GM18861 (cell line): ENCODE data around the gene UNC45A.
"Not testable (repeated sequence)": the region's sequence is repeated elsewhere in the genome, so short reads cannot be mapped to it uniquely, and the experiment has no call there.

Experiments used
- ATAC-seq: cut with Tn5 transposase; IDR thresholded peaks from one replicate; pipeline ENCODE4 v1.9.1; 2021; ENCODE audit not compliant: unreplicated experiment

Gene UNC45A

GRCh38 chr15:90915808-90916440 is 19.2 kb upstream of the UNC45A start:
- no peak for ATAC-seq

DNA sequence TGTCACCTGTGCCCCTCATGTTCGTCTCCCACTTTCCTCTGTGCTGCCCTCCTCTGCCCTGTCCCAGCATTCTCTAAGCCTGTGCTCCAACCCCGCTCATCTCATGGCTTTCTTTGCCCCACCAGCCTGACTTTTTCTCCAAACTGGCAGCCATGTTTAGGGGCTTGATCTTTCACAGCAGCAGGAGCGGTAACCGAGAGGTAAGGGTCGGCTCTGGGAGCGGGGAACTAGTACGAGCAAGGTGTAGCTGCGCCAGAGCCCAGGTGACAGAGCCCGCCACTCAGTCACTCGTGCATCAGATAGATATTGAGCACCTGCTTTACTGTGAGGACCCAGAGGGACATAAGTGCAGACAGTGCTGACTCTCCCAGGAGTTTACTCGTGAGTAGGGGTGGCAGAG is 18.6 kb upstream of the UNC45A start:
- no peak for ATAC-seq

- ATAC-seq: no peak
Observed at GRCh38 chr15:90917569-90917968, 17.5 kb upstream of the UNC45A start.

GRCh38 chr15:90918034-90918788 is 16.9 kb upstream of the UNC45A start:
- ATAC-seq: no peak

DNA sequence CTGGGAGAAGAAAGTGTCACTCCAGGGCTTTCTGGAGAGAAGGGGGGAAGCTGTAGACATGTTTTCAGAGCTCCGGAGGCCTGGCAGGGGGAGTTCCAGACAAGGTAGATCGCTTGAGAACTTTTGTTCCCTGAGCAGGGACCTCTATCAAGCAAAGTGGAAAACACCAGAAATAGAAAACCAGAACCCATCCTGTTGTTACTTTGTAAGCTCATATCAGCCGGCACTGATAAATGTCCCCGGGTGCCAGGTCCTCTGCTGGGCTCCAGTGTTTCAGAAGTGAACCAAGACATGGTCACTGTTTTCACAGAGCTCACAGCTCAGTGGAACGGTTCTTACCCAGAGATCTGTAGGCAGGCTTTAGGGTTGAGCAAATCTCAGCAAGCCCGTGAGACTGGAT is 16.2 kb upstream of the UNC45A start:
- no peak for ATAC-seq

GRCh38 chr15:90921887-90922286 is 13.2 kb upstream of the UNC45A start:
- no peak for ATAC-seq

- ATAC-seq: peak; percentile 67
Observed at GRCh38 chr15:90922712-90923322, 12.3 kb upstream of the UNC45A start.

GRCh38 chr15:90924375-90924774 is 10.7 kb upstream of the UNC45A start:
- peak; percentile 56 for ATAC-seq

DNA sequence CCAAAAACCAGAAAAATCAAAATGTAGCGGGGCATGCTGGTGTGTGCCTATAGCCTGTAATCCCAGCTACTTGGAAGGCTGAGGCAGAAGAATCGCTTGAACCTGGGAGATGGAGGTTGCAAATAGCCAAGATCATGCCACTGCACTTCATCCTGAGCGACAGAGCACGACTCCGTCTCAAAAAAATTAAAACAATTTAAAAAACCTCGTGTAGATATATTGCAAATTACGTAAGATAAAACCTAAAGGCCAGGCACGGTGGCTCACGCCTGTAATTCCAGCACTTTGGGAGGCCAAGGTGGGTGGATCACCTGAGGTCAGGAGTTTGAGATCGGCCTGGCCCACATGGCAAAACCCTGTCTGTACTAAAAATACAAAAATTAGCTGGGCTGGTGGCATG is 8.3 kb upstream of the UNC45A start:
- ATAC-seq: not testable (repeated sequence)

- not testable (repeated sequence) for ATAC-seq
Observed at GRCh38 chr15:90928106-90928505, 7.0 kb upstream of the UNC45A start.

DNA sequence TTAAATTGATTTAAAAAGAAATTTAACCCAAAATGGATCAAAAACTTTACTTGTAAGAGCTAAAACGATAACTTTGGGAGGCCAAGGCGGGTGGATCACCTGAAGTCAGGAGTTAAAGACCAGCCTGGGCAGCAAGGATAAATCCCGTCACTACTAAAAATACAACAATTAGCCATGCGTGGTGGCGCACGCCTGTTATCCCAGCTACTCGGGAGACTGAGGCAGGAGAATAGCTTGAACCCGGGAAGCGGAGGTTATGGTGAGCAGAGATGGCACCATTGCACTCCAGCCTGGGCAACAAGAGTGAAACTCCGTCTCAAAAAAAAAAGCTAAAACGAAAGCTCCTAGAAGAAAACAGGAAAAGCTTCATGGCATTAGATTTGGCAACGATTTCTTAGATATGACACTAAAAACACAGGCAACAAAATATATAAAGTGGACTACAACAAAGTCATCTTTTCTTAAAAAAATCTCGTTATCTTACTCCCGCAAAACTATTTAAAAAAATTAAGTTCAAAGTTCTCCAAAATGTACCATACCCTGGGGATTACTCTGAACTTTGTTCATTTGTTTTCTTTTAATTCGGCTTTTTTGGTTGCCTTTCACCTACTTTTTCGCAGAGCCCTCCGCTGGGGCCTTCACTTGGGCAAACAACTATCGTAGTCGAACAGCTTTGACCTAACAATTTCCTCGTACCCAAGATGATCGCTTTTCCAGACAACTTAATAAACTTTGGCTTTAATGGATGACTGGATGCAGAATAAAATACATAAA is 5.7 kb upstream of the UNC45A start:
- ATAC-seq: no peak

DNA sequence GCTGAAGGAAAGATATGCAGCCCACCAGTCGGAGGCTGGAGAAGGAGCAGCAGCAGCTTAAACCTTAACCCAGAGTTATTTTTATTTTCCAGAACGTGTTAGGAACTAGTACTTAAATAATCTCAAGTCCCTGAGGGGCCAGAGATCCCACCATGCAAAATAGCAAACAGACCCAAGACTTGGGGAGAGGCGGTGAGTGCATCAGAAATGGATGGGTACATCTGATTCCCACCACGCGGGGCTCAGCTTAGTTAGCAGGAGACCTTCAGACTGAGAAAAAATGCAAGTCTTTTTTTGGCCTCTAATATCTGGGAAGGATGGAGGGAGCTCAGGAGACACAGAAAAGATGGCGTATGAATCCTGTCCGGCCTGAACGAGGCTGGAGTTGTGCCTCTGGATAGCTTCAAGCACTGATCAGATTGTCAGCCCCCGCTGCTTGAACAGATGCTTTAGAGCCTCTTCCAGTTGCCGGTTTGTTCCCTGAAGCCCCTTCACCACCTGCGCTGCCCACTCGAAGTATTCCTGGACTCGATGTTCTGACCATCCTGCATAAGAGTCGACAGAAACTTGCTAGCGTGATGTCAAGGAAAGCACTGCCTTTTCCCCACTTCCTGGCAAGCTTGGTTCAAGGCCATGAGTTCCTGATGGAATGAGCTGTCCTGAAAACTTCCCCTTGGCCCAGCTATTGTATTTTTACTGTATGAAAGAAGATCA is 4.1 kb upstream of the UNC45A start:
- ATAC-seq: no peak

- no peak for ATAC-seq
Observed at GRCh38 chr15:90931575-90931827, 3.6 kb upstream of the UNC45A start.

DNA sequence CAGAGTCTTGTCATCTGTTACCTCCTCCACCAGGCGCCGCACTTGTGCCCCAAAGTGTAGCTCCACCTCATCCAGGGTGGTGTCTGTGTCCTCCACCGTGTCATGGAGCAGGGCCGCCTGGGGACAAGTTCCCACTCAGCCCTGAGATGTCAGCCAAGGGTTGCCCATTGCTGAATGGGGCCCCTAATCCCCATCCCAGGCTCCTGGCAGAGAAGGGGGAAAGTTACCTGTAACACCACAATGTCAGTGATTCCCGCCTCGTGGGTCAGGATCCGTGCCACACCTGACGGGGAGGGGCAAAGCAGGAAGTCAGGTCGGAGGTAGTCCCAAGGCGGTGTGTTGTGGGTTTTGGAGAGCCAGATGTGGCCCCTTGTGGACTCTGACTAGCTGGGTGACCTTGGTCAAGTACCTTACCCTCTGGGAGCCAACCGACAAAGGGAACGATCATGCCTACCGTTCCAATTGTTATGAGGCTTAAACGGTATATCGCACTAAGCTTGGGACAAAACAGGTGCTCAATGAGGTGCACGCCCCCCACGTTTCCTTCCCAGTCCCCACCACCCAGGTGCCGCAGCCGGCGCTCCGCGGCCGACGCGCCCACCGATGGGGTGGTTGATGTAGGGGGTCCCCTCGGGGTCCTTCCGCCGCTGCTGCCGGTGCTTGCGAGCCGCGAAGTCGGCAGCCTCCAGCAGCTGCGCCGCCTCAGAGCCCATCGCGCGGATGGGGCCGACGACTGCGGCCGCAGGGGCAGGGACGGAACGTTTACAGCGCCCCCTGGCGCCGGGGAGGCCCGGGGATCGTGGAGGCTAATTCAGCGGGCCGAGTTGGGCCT is 3.0 kb upstream of the UNC45A start, which contains the start of gene HDDC3:
HDDC3 (minus strand) TSS at position 722 of the 832 bp plus-strand sequence; CDS start at position 713, 9 bp downstream.
- peak; percentile 49 for ATAC-seq

DNA sequence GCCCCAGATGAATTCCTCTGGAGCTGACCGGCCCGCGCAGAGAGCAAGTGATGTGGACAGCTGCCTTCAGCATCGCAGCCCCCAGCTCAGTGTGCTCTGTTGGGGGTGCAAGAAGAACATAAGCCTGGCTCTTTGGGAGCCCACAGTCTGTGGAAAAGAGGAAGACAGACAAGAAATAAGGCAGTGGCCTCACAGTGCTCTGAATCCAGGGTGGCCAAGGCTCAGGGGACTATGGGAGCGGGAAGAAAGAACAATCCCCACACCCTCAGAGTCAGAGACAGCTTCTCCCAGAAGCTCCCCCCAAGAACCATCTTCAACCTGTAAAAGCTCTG is 2.5 kb upstream of the UNC45A start:
- no peak for ATAC-seq

DNA sequence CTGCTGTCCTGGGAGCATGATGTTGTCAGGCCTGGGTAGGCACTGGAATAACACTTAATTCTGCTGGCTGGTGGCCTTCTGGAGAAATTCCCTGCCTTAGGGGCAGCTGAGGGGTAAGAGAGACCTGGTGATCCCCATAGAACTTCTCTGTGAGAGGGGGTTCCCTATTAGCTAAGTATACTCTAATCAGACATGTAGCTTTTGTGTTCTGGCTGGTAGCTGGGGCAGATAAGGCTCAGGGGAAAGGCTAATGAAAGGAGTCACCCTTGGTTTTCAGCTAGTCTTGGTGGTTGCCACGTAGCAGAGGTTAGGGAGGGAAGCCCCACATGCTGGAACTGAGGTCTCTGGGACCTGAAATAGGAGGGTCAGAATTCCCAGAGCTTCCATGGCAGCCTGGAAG is 1.8 kb upstream of the UNC45A start:
- ATAC-seq: no peak

DNA sequence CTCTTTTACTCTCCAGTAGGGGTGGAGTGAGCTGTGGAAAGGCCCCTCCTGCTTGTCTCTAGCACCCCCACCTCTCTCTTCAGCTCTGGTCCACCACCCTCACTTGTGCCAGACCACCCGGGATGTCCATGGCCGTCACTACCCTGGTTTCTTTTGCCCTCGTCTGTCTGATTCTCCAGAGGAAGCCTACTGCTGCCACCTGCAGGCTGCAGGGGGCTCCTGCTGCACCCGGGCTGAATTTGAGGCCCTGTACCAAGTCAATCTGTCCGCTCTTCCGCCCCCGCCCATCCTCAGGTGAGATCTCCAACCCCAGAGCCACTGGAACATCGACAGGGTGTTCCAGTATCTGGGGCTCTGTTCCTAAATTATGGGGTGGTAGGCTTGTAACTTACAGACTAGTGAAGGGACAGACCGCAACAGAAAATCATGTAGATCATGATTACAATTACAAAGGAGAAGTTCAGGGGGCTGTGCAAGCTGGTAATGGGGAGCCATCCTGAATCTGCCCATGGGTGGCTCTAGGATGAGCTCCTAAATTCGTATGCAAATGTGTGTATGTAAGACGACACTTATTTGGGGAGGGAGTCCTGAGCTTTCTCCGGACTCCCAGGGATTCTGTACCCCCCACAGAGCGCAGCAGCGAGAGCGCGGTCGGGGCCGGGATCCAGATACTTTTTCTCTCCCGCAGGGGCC is 683 bp upstream of the UNC45A start:
- ATAC-seq: peak; percentile 34

GRCh38 chr15:90936823-90937222 is 1.7 kb downstream of the UNC45A start:
- no peak for ATAC-seq

GRCh38 chr15:90938261-90938660 is 3.2 kb downstream of the UNC45A start:
- ATAC-seq: no peak

- ATAC-seq: no peak
Observed at GRCh38 chr15:90939756-90940155, 4.7 kb downstream of the UNC45A start.
